ENCODE measurements around the gene DAB2IP.
"Not testable (repeated sequence)": the region's sequence is repeated elsewhere in the genome, so short reads cannot be mapped to it uniquely, and the experiment has no call there.

Gene DAB2IP

DNA sequence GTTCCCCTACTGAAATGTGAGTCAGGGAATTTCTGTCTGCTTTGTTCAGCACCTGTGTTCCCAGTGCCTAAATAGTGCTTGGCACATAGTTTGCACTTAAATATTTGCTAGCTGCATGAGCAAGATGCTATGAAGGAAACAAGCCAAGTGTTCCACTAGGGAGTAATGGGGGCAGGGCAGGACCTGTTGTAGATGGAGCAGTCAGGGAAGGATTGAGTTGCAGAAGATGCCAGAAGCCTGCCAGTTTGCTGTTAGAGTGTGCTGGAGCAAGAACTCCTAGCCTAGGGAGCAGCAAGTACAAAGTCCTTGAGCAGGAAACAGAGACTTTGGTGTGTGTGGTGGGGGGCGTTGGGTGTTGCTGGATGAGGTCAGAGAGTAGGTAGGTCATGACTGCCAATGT lies 87.5 kb downstream of the DAB2IP start:
- TF ChIP-seq ZFX (IDR thresholded peaks at IDR 0.05; ENCODE audit: borderline replicate concordance) (no peak), CTCF (IDR thresholded peaks at IDR 0.05) (no peak)
- peak overlapping the region; percentile 36; the same call in 1 of the 2 replicates for H3K27ac ChIP-seq

GRCh38 chr9:121739971-121740370 lies 88.5 kb downstream of the DAB2IP start:
- TF ChIP-seq CTCF (IDR thresholded peaks at IDR 0.05) (no peak), ZFX (IDR thresholded peaks at IDR 0.05; ENCODE audit: borderline replicate concordance) (no peak)
- H3K27ac ChIP-seq, result no peak overlapping the region

GRCh38 chr9:121741228-121741918 lies 89.9 kb downstream of the DAB2IP start:
- no peak overlapping the region for H3K27ac ChIP-seq
- TF ChIP-seq ZFX (IDR thresholded peaks at IDR 0.05; ENCODE audit: borderline replicate concordance), result no peak
- no peak for TF ChIP-seq CTCF (IDR thresholded peaks at IDR 0.05)

DNA sequence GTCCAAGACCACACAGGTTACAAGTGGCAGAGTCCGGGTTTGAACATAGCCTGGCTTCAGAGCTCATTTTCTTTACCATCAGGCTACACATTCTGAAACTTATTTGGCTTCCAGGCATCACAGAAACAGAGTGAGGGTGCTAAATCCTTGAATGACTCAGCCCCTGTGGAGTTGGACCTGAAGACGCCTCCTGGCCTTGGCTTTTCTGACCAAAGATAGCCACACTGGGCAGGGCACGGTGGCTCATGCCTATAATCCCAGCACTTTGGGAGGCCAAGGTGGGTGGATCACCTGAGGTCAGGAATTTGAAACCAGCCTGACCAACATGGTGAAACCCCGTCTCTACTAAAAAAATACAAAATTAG lies 90.5 kb downstream of the DAB2IP start:
- H3K27ac ChIP-seq, result not testable (repeated sequence)

DNA sequence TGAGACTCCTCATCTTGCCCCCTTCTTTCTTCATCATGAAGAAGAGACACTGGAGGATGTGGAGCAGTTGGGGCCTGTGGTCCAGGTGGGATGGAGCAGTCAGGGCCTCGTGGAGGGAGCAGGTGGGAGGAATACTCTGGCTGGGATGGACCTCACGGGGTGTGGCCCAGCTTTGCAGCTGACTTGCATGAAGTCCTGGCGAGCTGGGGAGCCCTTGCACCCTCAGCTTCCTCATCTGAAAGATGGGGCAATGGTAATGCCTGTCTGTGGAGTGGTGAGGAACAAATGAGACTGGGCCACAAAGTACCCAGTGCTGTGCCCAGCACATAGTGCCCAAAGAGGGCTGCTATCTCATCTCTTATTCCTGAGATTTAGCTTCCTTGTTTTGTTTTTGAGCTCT lies 91.5 kb downstream of the DAB2IP start:
- H3K27ac ChIP-seq, result peak overlapping the region; percentile 48; the same call in 1 of the 2 replicates
- TF ChIP-seq ZFX (IDR thresholded peaks at IDR 0.05; ENCODE audit: borderline replicate concordance), result no peak
- no peak for TF ChIP-seq CTCF (IDR thresholded peaks at IDR 0.05)

GRCh38 chr9:121743441-121744001 lies 92.1 kb downstream of the DAB2IP start:
- H3K27ac ChIP-seq, result peak overlapping the region; percentile 48
- no peak for TF ChIP-seq CTCF (IDR thresholded peaks at IDR 0.05)
- no peak for TF ChIP-seq ZFX (IDR thresholded peaks at IDR 0.05; ENCODE audit: borderline replicate concordance)

GRCh38 chr9:121744002-121744686 lies 92.7 kb downstream of the DAB2IP start:
- peak overlapping the region; percentile 48 for H3K27ac ChIP-seq
- TF ChIP-seq CTCF (IDR thresholded peaks at IDR 0.05) (peak; percentile 78), ZFX (IDR thresholded peaks at IDR 0.05; ENCODE audit: borderline replicate concordance) (no peak)
